ENCODE measurements around the gene OR5C1. TPM values are rescaled to one million over a fixed set of nuclear protein-coding genes. Genes with fewer than 3 reads are reported as not detected.

Gene OR5C1
- total RNA-seq, 1 experiment from 2014 or later = not detected

DNA sequence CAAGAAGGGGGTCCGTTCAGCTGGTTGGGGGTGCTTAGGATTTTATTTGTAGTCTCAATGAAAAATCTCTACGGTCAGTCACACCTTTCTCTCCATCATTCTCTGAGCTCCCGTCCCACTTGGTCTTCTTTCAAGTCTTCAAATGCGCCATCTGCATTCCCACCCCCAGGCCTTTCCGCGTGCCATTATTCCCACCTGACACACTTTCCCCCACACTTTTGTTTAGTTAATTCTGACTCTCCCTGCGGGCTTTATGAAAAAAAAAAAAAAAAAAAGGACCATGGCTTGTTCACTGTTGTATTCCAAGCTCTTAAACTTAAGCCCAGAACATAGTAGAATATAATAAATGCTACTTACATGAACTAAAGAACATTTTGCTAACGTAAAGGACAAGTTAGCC lies 11.7 kb upstream of the OR5C1 start:
- ChIA-PET CTCF (no interaction called here), POLR2A (no interaction called here)
- Mint-ChIP-seq H3K27me3 (ENCODE audit: low read depth) (peaks cover 25% of the 10 kb centered on the region), H3K36me3 (peaks cover 20% of the 10 kb centered on the region), H3K4me3 (no peak overlapping the region), H3K9me3 (peaks cover 73% of the 10 kb centered on the region), H3K27ac (no peak overlapping the region), H3K4me1 (no peaks in the 10 kb centered on the region)
- ATAC-seq (no peak), DNase-seq (ENCODE audit: low spot score) (no peak)
- no peak for TF ChIP-seq ZBTB21 (CRISPR knock-in tag; IDR thresholded peaks at IDR 0.05; ENCODE audit: borderline replicate concordance)
- no peak for TF ChIP-seq ZNF671 (CRISPR knock-in tag; IDR thresholded peaks at IDR 0.05)
- TF ChIP-seq, protein P1, sequence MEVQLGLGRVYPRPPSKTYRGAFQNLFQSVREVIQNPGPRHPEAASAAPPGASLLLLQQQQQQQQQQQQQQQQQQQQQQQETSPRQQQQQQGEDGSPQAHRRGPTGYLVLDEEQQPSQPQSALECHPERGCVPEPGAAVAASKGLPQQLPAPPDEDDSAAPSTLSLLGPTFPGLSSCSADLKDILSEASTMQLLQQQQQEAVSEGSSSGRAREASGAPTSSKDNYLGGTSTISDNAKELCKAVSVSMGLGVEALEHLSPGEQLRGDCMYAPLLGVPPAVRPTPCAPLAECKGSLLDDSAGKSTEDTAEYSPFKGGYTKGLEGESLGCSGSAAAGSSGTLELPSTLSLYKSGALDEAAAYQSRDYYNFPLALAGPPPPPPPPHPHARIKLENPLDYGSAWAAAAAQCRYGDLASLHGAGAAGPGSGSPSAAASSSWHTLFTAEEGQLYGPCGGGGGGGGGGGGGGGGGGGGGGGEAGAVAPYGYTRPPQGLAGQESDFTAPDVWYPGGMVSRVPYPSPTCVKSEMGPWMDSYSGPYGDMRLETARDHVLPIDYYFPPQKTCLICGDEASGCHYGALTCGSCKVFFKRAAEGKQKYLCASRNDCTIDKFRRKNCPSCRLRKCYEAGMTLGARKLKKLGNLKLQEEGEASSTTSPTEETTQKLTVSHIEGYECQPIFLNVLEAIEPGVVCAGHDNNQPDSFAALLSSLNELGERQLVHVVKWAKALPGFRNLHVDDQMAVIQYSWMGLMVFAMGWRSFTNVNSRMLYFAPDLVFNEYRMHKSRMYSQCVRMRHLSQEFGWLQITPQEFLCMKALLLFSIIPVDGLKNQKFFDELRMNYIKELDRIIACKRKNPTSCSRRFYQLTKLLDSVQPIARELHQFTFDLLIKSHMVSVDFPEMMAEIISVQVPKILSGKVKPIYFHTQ (CRISPR knock-in tag; IDR thresholded peaks at IDR 0.05) = no peak
- no peak for TF ChIP-seq FOXJ3 (CRISPR knock-in tag; IDR thresholded peaks at IDR 0.05; ENCODE audit: borderline replicate concordance)
- no peak for TF ChIP-seq ESRRA (CRISPR knock-in tag; IDR thresholded peaks at IDR 0.05; ENCODE audit: borderline replicate concordance)
- no peak for TF ChIP-seq ETV6 (CRISPR knock-in tag; IDR thresholded peaks at IDR 0.05)
- TF ChIP-seq, protein P2, sequence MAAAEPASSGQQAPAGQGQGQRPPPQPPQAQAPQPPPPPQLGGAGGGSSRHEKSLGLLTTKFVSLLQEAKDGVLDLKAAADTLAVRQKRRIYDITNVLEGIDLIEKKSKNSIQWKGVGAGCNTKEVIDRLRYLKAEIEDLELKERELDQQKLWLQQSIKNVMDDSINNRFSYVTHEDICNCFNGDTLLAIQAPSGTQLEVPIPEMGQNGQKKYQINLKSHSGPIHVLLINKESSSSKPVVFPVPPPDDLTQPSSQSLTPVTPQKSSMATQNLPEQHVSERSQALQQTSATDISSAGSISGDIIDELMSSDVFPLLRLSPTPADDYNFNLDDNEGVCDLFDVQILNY (CRISPR knock-in tag; IDR thresholded peaks at IDR 0.05) = no peak
- no peak for TF ChIP-seq TCF7 (CRISPR knock-in tag; IDR thresholded peaks at IDR 0.05; ENCODE audit: low read depth)
- no peak for TF ChIP-seq USF1 (CRISPR knock-in tag; IDR thresholded peaks at IDR 0.05)

- CTCF ChIA-PET = interaction anchor here (1.0 kb wide), 1 partner anchor 279 kb away, joined by 4 read pairs; no protein-coding TSS in a partner anchor
- H3K27ac Mint-ChIP-seq = no peak overlapping the region
- TF ChIP-seq NR1H2 (CRISPR knock-in tag; IDR thresholded peaks at IDR 0.05) (no peak), RELA (CRISPR knock-in tag; IDR thresholded peaks at IDR 0.05; ENCODE audit: borderline replicate concordance) (no peak), ESRRA (CRISPR knock-in tag; IDR thresholded peaks at IDR 0.05; ENCODE audit: borderline replicate concordance) (no peak), SMAD3 (CRISPR knock-in tag; IDR thresholded peaks at IDR 0.05; ENCODE audit: borderline replicate concordance) (no peak), ATF2 (CRISPR knock-in tag; IDR thresholded peaks at IDR 0.05; ENCODE audit: borderline replicate concordance, low read depth) (no peak), TP53 (CRISPR knock-in tag; IDR thresholded peaks at IDR 0.05) (no peak), CREM (CRISPR knock-in tag; IDR thresholded peaks at IDR 0.05) (no peak)
- TF ChIP-seq, protein P3, sequence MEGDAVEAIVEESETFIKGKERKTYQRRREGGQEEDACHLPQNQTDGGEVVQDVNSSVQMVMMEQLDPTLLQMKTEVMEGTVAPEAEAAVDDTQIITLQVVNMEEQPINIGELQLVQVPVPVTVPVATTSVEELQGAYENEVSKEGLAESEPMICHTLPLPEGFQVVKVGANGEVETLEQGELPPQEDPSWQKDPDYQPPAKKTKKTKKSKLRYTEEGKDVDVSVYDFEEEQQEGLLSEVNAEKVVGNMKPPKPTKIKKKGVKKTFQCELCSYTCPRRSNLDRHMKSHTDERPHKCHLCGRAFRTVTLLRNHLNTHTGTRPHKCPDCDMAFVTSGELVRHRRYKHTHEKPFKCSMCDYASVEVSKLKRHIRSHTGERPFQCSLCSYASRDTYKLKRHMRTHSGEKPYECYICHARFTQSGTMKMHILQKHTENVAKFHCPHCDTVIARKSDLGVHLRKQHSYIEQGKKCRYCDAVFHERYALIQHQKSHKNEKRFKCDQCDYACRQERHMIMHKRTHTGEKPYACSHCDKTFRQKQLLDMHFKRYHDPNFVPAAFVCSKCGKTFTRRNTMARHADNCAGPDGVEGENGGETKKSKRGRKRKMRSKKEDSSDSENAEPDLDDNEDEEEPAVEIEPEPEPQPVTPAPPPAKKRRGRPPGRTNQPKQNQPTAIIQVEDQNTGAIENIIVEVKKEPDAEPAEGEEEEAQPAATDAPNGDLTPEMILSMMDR (IDR thresholded peaks at IDR 0.05) = no peak
- H3K4me3 Mint-ChIP-seq = no peak overlapping the region
- POLR2A ChIA-PET = no interaction called here
- H3K36me3 Mint-ChIP-seq = peaks cover 14% of the 10 kb centered on the region
- DNase-seq (ENCODE audit: low spot score) = no peak
- H3K4me1 Mint-ChIP-seq = no peaks in the 10 kb centered on the region
- peaks cover 65% of the 10 kb centered on the region for H3K9me3 Mint-ChIP-seq
- no peak for ATAC-seq
- peaks cover 20% of the 10 kb centered on the region for H3K27me3 Mint-ChIP-seq (ENCODE audit: low read depth)
Measured at GRCh38 chr9:122777935-122778627, 10.7 kb upstream of the OR5C1 start.
